ENCODE results near the gene OR1D2. TPM values are rescaled to one million over a fixed set of nuclear protein-coding genes. Genes with fewer than 3 reads are reported as not detected.
"Not testable (repeated sequence)": the region's sequence is repeated elsewhere in the genome, so short reads cannot be mapped to it uniquely, and the experiment has no call there.

Gene OR1D2
- not detected for polyA plus RNA-seq (2012; ENCODE audit: missing spikeins)

- TF ChIP-seq TAF1 (IDR thresholded peaks at IDR 0.05; ENCODE audit: borderline replicate concordance, low read depth, low read length) (no peak), POLR2A (IDR thresholded peaks at IDR 0.05; ENCODE audit: low read depth, low read length) (no peak), POLR2AphosphoS5 (IDR thresholded peaks at IDR 0.05; ENCODE audit: low read depth, low read length) (no peak)
- DNase-seq (ENCODE audit: insufficient read length) (no peak), FAIRE-seq (no peak)
Measured at GRCh38 chr17:3104322-3104721, at the start of gene OR1D2. OR1D2 (minus strand) TSS chr17:3104422; CDS start chr17:3092996, 11,426 bp downstream.

GRCh38 chr17:3137494-3137893 lies 33.3 kb upstream of the OR1D2 start:
- FAIRE-seq; DNase-seq (ENCODE audit: insufficient read length): not testable (repeated sequence)

- TF ChIP-seq POLR2A (IDR thresholded peaks at IDR 0.05; ENCODE audit: low read depth, low read length) (no peak), POLR2AphosphoS5 (IDR thresholded peaks at IDR 0.05; ENCODE audit: low read depth, low read length) (no peak)
- FAIRE-seq (no peak), DNase-seq (ENCODE audit: insufficient read length) (no peak)
Measured at GRCh38 chr17:3127451-3127850, 23.2 kb upstream of the OR1D2 start, which contains the start of gene OR1G1. OR1G1 (minus strand) TSS chr17:3127551; CDS start chr17:3127551, 0 bp downstream.

- not testable (repeated sequence) for DNase-seq (ENCODE audit: insufficient read length); FAIRE-seq
Measured at GRCh38 chr17:3073850-3074249, 30.4 kb downstream of the OR1D2 start.

GRCh38 chr17:3065192-3065591 lies 39.0 kb downstream of the OR1D2 start:
- FAIRE-seq; DNase-seq (ENCODE audit: insufficient read length): not testable (repeated sequence)

GRCh38 chr17:3063507-3063906 lies 40.7 kb downstream of the OR1D2 start, which contains the start of gene OR1D5:
OR1D5 (minus strand) TSS chr17:3063607; CDS start chr17:3063607, 0 bp downstream.
- DNase-seq (ENCODE audit: insufficient read length); FAIRE-seq: not testable (repeated sequence)

- DNase-seq (ENCODE audit: insufficient read length); FAIRE-seq: not testable (repeated sequence)
Measured at GRCh38 chr17:3062824-3063377, 41.3 kb downstream of the OR1D2 start.

GRCh38 chr17:3054868-3055267 lies 49.4 kb downstream of the OR1D2 start:
- FAIRE-seq; DNase-seq (ENCODE audit: insufficient read length): not testable (repeated sequence)

GRCh38 chr17:3049705-3050295 lies 54.4 kb downstream of the OR1D2 start:
- no peak for DNase-seq (ENCODE audit: insufficient read length)
- TF ChIP-seq TAF1 (IDR thresholded peaks at IDR 0.05; ENCODE audit: borderline replicate concordance, low read depth, low read length) (no peak), POLR2A (IDR thresholded peaks at IDR 0.05; ENCODE audit: low read depth, low read length) (no peak), POLR2AphosphoS5 (IDR thresholded peaks at IDR 0.05; ENCODE audit: low read depth, low read length) (no peak)
- FAIRE-seq: no peak

- TF ChIP-seq POLR2A (IDR thresholded peaks at IDR 0.05; ENCODE audit: low read depth, low read length) (no peak), TAF1 (IDR thresholded peaks at IDR 0.05; ENCODE audit: borderline replicate concordance, low read depth, low read length) (no peak), POLR2AphosphoS5 (IDR thresholded peaks at IDR 0.05; ENCODE audit: low read depth, low read length) (no peak)
- DNase-seq (ENCODE audit: insufficient read length): peak; percentile 54
- FAIRE-seq: no peak
Measured at GRCh38 chr17:3048727-3049471, 55.3 kb downstream of the OR1D2 start.

- FAIRE-seq (no peak), DNase-seq (ENCODE audit: insufficient read length) (no peak)
- TF ChIP-seq TAF1 (IDR thresholded peaks at IDR 0.05; ENCODE audit: borderline replicate concordance, low read depth, low read length) (no peak), POLR2A (IDR thresholded peaks at IDR 0.05; ENCODE audit: low read depth, low read length) (no peak), POLR2AphosphoS5 (IDR thresholded peaks at IDR 0.05; ENCODE audit: low read depth, low read length) (no peak)
Measured at GRCh38 chr17:3046753-3047152, 57.5 kb downstream of the OR1D2 start.

- no peak for FAIRE-seq
- TF ChIP-seq POLR2A (IDR thresholded peaks at IDR 0.05; ENCODE audit: low read depth, low read length) (no peak), TAF1 (IDR thresholded peaks at IDR 0.05; ENCODE audit: borderline replicate concordance, low read depth, low read length) (no peak), POLR2AphosphoS5 (IDR thresholded peaks at IDR 0.05; ENCODE audit: low read depth, low read length) (no peak)
- DNase-seq (ENCODE audit: insufficient read length): no peak
Measured at GRCh38 chr17:3043737-3044365, 60.4 kb downstream of the OR1D2 start.

GRCh38 chr17:3040882-3041281 lies 63.3 kb downstream of the OR1D2 start:
- no peak for DNase-seq (ENCODE audit: insufficient read length)
- no peak for FAIRE-seq
- no peak for TF ChIP-seq TAF1 (IDR thresholded peaks at IDR 0.05; ENCODE audit: borderline replicate concordance, low read depth, low read length)
- no peak for TF ChIP-seq POLR2AphosphoS5 (IDR thresholded peaks at IDR 0.05; ENCODE audit: low read depth, low read length)
- no peak for TF ChIP-seq POLR2A (IDR thresholded peaks at IDR 0.05; ENCODE audit: low read depth, low read length)
